DOHH2 (cell line): Measurements from ENCODE around the gene ARSK.

Experiments used
- H3F3A ChIP-seq: fragments of 200-600 bp; sonication (generic), shearing (Covaris generic); 2 replicates; pipeline ENCODE4 v1.6.0; 2016; ENCODE audit warnings: antibody characterized with exemption, mild to moderate bottlenecking; ENCODE audit not compliant: control insufficient read depth, insufficient read depth
- H3K27ac ChIP-seq: fragments of 200-600 bp; sonication (generic); 2 replicates; pipeline ENCODE4 v1.5.1; 2014; ENCODE audit warnings: low read depth, mild to moderate bottlenecking, low read length, moderate library complexity
- H3K27me3 ChIP-seq: fragments of 200-600 bp; sonication (generic); 2 replicates; pipeline ENCODE4 v1.6.1; 2014; ENCODE audit warnings: mild to moderate bottlenecking, low read length, mixed read lengths; ENCODE audit not compliant: control insufficient read depth
- H3K36me3 ChIP-seq: fragments of 200-600 bp; sonication (generic); 2 replicates; pipeline ENCODE4 v1.6.1; 2014; ENCODE audit warnings: mild to moderate bottlenecking, low read length, moderate library complexity, mixed read lengths; ENCODE audit not compliant: control insufficient read depth
- H3K4me1 ChIP-seq: fragments of 200-600 bp; sonication (generic); 2 replicates; pipeline ENCODE4 v1.6.1; 2014; ENCODE audit warnings: mild to moderate bottlenecking, low read length, mixed read lengths; ENCODE audit not compliant: control insufficient read depth
- H3K4me2 ChIP-seq: fragments of 200-600 bp; sonication (generic); 2 replicates; pipeline ENCODE4 v1.6.0; 2014; ENCODE audit warnings: mild to moderate bottlenecking, low read length, moderate library complexity
- H3K4me3 ChIP-seq: fragments of 200-600 bp; sonication (generic); 2 replicates; pipeline ENCODE4 v1.5.1; 2014; ENCODE audit warnings: mild to moderate bottlenecking, low read length, mixed read lengths
- H3K79me2 ChIP-seq: fragments of 200-600 bp; sonication (generic); 2 replicates; pipeline ENCODE4 v1.6.1; 2014; ENCODE audit warnings: mild to moderate bottlenecking, low read length, mixed read lengths; ENCODE audit not compliant: control insufficient read depth
- H3K9me2 ChIP-seq: fragments of 200-600 bp; sonication (generic); replicated peaks from 2 replicates; pipeline ENCODE4 v1.6.1; 2014; ENCODE audit warnings: mild to moderate bottlenecking, low read length, mixed read lengths; ENCODE audit not compliant: control insufficient read depth
- H3K9me3 ChIP-seq: fragments of 200-600 bp; sonication (generic); 2 replicates; pipeline ENCODE4 v1.6.1; 2014; ENCODE audit warnings: antibody characterized with exemption, low read length, mixed read lengths; ENCODE audit not compliant: control insufficient read depth, insufficient read depth
- H4K20me1 ChIP-seq: fragments of 200-600 bp; sonication (generic); 2 replicates; pipeline ENCODE4 v1.6.0; 2014; ENCODE audit warnings: low read depth, mild to moderate bottlenecking, antibody characterized with exemption, low read length, moderate library complexity; ENCODE audit not compliant: control insufficient read depth, insufficient read depth
- CTCF ChIP-seq: fragments of 200-600 bp; sonication (generic); IDR thresholded peaks from one replicate; pipeline ENCODE4 v1.5.1; 2014; ENCODE audit warnings: antibody characterized with exemption, mild to moderate bottlenecking, low read depth, low read length; ENCODE audit not compliant: poor library complexity, severe bottlenecking
- EZH2phosphoT487 ChIP-seq: fragments of 200-600 bp; sonication (generic); IDR thresholded peaks from 2 replicates; pipeline ENCODE4 v1.6.1; 2017; ENCODE audit warnings: borderline replicate concordance, mild to moderate bottlenecking, antibody characterized with exemption, low read length, moderate library complexity, mixed read lengths

Gene ARSK

DNA sequence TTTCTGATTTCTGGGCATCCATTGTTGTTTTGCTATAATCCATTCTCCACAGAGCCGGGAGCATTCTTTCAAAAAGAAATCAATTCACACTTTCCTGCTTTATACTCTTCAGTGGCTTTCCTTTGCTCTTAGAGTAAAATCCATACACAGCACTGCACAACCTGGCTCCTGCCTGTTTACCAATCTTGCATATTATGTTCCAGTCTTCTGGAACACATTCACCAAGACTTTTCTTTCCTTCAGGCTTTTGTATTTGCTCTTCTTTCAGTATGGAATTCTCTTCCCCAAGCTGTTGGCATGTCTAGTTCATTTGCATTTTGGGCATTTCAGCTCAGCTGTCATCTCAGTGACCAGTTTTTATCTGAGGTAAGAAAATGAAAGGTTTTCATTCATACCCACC lies 97.9 kb downstream of the ARSK start:
- H3K79me2 ChIP-seq, result no peaks in the 10 kb centered on the region
- no peaks in the 10 kb centered on the region for H3K9me2 ChIP-seq
- H3F3A ChIP-seq, result no peaks in the 10 kb centered on the region
- H4K20me1 ChIP-seq, result no peaks in the 10 kb centered on the region
- H3K4me3 ChIP-seq, result no peak overlapping the region
- H3K27me3 ChIP-seq, result no peaks in the 10 kb centered on the region
- TF ChIP-seq EZH2phosphoT487, result no peak
- no peak for TF ChIP-seq CTCF
- H3K4me2 ChIP-seq, result no peak overlapping the region
- no peaks in the 10 kb centered on the region for H3K36me3 ChIP-seq
- H3K4me1 ChIP-seq, result peaks cover 11% of the 10 kb centered on the region
- H3K27ac ChIP-seq, result no peak overlapping the region
- no peaks in the 10 kb centered on the region for H3K9me3 ChIP-seq

GRCh38 chr5:95654196-95654595 lies 99.3 kb downstream of the ARSK start:
- H3K4me2 ChIP-seq, result no peak overlapping the region
- H3K36me3 ChIP-seq, result no peaks in the 10 kb centered on the region
- H4K20me1 ChIP-seq, result no peaks in the 10 kb centered on the region
- H3K9me2 ChIP-seq, result no peaks in the 10 kb centered on the region
- no peak for TF ChIP-seq EZH2phosphoT487
- TF ChIP-seq CTCF, result no peak
- no peaks in the 10 kb centered on the region for H3K79me2 ChIP-seq
- no peaks in the 10 kb centered on the region for H3K27me3 ChIP-seq
- no peak overlapping the region for H3K4me3 ChIP-seq
- H3K4me1 ChIP-seq, result peaks cover 5% of the 10 kb centered on the region; the same call in 1 of the 2 replicates
- no peaks in the 10 kb centered on the region for H3F3A ChIP-seq
- no peaks in the 10 kb centered on the region for H3K9me3 ChIP-seq
- H3K27ac ChIP-seq, result no peak overlapping the region
